Tibial nerve (tissue), 4 donors: ENCODE results near the gene TP53I11. TPM values are rescaled to one million over a fixed set of nuclear protein-coding genes. Genes with fewer than 3 reads are reported as not detected.

Experiments used
- DNase-seq, 2 donors: peaks; one replicate each; pipeline ENCODE4 v3.0.0-alpha.2; 2019; ENCODE audit warnings: low spot score in 2 of 2
- H3K27ac ChIP-seq, 4 donors: fragments of 200-600 bp; sonication (generic) in 3 of 4; one replicate each; pipeline ENCODE4 v1.5.1; 2017 to 2019; ENCODE audit warnings: mild to moderate bottlenecking in 1 of 4
- H3K27me3 ChIP-seq, 2 donors: fragments of 200-600 bp; sonication (generic) in 1 of 2; one replicate each; pipeline versions ENCODE4 v1.5.1 to v1.6.0; 2017 to 2019
- H3K36me3 ChIP-seq, 3 donors: fragments of 200-600 bp; sonication (generic); one replicate each; pipeline ENCODE4 v1.5.1; 2018 to 2019
- H3K4me1 ChIP-seq, 4 donors: fragments of 200-600 bp; sonication (generic) in 3 of 4; one replicate each; pipeline ENCODE4 v1.5.1; 2017 to 2019
- H3K4me3 ChIP-seq, 4 donors: fragments of 200-600 bp; sonication (generic) in 3 of 4; one replicate each; pipeline ENCODE4 v1.5.1; 2017 to 2019; ENCODE audit warnings: mild to moderate bottlenecking in 1 of 4, moderate library complexity in 1 of 4
- H3K9me3 ChIP-seq, 4 donors: fragments of 200-600 bp; sonication (generic) in 3 of 4; one replicate each; pipeline ENCODE4 v1.5.1; 2017 to 2019
- CTCF ChIP-seq, 5 experiments: fragments of 200-600 bp in 3 of 5; fragments of 450-650 bp in 2 of 5; sonication (generic) in 3 of 5; IDR thresholded peaks; one replicate each; pipeline ENCODE4 v1.5.1; 2016 to 2019; ENCODE audit warnings: antibody characterized with exemption in 5 of 5, mild to moderate bottlenecking in 3 of 5, moderate library complexity in 2 of 5
- EP300 ChIP-seq, 2 donors: sonication (generic); formaldehyde crosslinking; IDR thresholded peaks; one replicate each; pipeline ENCODE4 v1.6.1; 2017; ENCODE audit warnings: antibody characterized with exemption in 2 of 2, mild to moderate bottlenecking in 1 of 2
- POLR2A ChIP-seq, 2 donors: fragments of 450-650 bp; IDR thresholded peaks; one replicate each; pipeline ENCODE4 v1.6.1; 2017; ENCODE audit warnings: antibody characterized with exemption in 2 of 2, mild to moderate bottlenecking in 2 of 2, moderate library complexity in 2 of 2
- WGBS, 2 donors: methylation state at CpG; one replicate each; pipeline ENCODE4 v1.1.5; 2018; 5-methylcytosine and 5-hydroxymethylcytosine counted together
- total RNA-seq, 4 donors: library from RNA; depleted of rRNA; stranded (reverse); fragments of >200 nt; gene quantifications; one replicate each; pipeline ENCODE4 v1.1.0, GENCODE V29; 2016

Gene TP53I11
- total RNA-seq, 4 donors from 2014 or later: 50.7 to 133 (median 60.6) TPM

GRCh38 chr11:44909557-44909956 lies 41.1 kb downstream of the TP53I11 start:
- Histone ChIP-seq H3K4me1 (peaks cover 0 to 29% (median 6%) of the 10 kb centered on the region in 4 donors), H3K9me3 (no peaks in the 10 kb centered on the region), H3K36me3 (no peaks in the 10 kb centered on the region), H3K27me3 (no peaks in the 10 kb centered on the region), H3K4me3 (no peak overlapping the region), H3K27ac (no peak overlapping the region)
- DNase-seq: no peak
- TF ChIP-seq CTCF (IDR thresholded peaks at IDR 0.05): no peak
- no peak for TF ChIP-seq EP300 (IDR thresholded peaks at IDR 0.05)
- TF ChIP-seq POLR2A (IDR thresholded peaks at IDR 0.05): no peak
- 80 to 82% methylated on average over 14 of the region's 14 CpGs for WGBS, 2 donors

GRCh38 chr11:44906649-44907048 lies 44.0 kb downstream of the TP53I11 start:
- no peaks in the 10 kb centered on the region for H3K9me3 ChIP-seq
- no peak overlapping the region for H3K4me3 ChIP-seq
- H3K4me1 ChIP-seq: peaks cover 0 to 19% (median 4%) of the 10 kb centered on the region in 4 donors
- WGBS, 2 donors: 54 to 71% methylated on average over 5 of the region's 5 CpGs
- no peaks in the 10 kb centered on the region for H3K27me3 ChIP-seq
- no peak overlapping the region for H3K27ac ChIP-seq
- TF ChIP-seq POLR2A (IDR thresholded peaks at IDR 0.05): no peak
- no peak for TF ChIP-seq EP300 (IDR thresholded peaks at IDR 0.05)
- no peak for TF ChIP-seq CTCF (IDR thresholded peaks at IDR 0.05)
- no peak for DNase-seq
- H3K36me3 ChIP-seq: no peaks in the 10 kb centered on the region

GRCh38 chr11:44905131-44905866 lies 45.4 kb downstream of the TP53I11 start:
- Histone ChIP-seq H3K9me3 (no peaks in the 10 kb centered on the region), H3K27me3 (no peaks in the 10 kb centered on the region), H3K36me3 (no peaks in the 10 kb centered on the region), H3K4me3 (no peak overlapping the region), H3K27ac (no peak overlapping the region), H3K4me1 (peaks cover 0 to 7% (median 0%) of the 10 kb centered on the region in 4 donors)
- no peak for TF ChIP-seq EP300 (IDR thresholded peaks at IDR 0.05)
- no peak for TF ChIP-seq POLR2A (IDR thresholded peaks at IDR 0.05)
- TF ChIP-seq CTCF (IDR thresholded peaks at IDR 0.05): no peak
- WGBS, 2 donors: 82 to 87% methylated on average over 9 of the region's 9 CpGs
- no peak for DNase-seq

- TF ChIP-seq CTCF (IDR thresholded peaks at IDR 0.05) (no peak), POLR2A (IDR thresholded peaks at IDR 0.05) (no peak), EP300 (IDR thresholded peaks at IDR 0.05) (no peak)
- Histone ChIP-seq H3K9me3 (no peaks in the 10 kb centered on the region), H3K27me3 (no peaks in the 10 kb centered on the region), H3K27ac (no peak overlapping the region), H3K36me3 (no peaks in the 10 kb centered on the region), H3K4me1 (peaks cover 0 to 5% (median 0%) of the 10 kb centered on the region in 4 donors), H3K4me3 (no peak overlapping the region)
- no peak for DNase-seq
- 78 to 82% methylated on average over 11 to 12 of the region's 12 CpGs for WGBS, 2 donors
These were observed 46.2 kb downstream of the TP53I11 start for GRCh38 chr11:44904261-44905020.

- H3K4me3 ChIP-seq: no peak overlapping the region
- DNase-seq: no peak
- peaks cover 0 to 6% (median 0%) of the 10 kb centered on the region in 3 donors for H3K36me3 ChIP-seq
- H3K27ac ChIP-seq: no peak overlapping the region
- no peaks in the 10 kb centered on the region for H3K27me3 ChIP-seq
- H3K9me3 ChIP-seq: peaks cover 0 to 7% (median 0%) of the 10 kb centered on the region in 4 donors
- H3K4me1 ChIP-seq: no peaks in the 10 kb centered on the region
- 92% methylated on average over 3 of the region's 3 CpGs for WGBS, 2 donors
- TF ChIP-seq POLR2A (IDR thresholded peaks at IDR 0.05) (no peak), EP300 (IDR thresholded peaks at IDR 0.05) (no peak), CTCF (IDR thresholded peaks at IDR 0.05) (no peak)
These were observed 47.2 kb downstream of the TP53I11 start for GRCh38 chr11:44903518-44903917.
